Fibroblast of lung (primary cell): ENCODE results near the gene WIPI1. TPM values are rescaled to one million over a fixed set of nuclear protein-coding genes. Genes with fewer than 3 reads are reported as not detected.
A peak's percentile ranks its signal among the peaks of the same experiment; 100 is the strongest.

ENCODE experiments used
- DNase-seq, 2 donors: peaks; one replicate each; pipeline versions ENCODE4 v3.0.0 to v3.0.0-alpha.2; 2010; ENCODE audit warnings: low read depth in 2 of 2
- H2AFZ ChIP-seq: 2 replicates; pipeline ENCODE4 v1.5.1; 2012; ENCODE audit warnings: low read length, control low read depth, inconsistent platforms
- H3K27ac ChIP-seq: 2 replicates; pipeline ENCODE4 v1.5.1; 2011; ENCODE audit warnings: low read length, control low read depth; ENCODE audit not compliant: insufficient read depth
- H3K27me3 ChIP-seq: 2 replicates; pipeline ENCODE4 v1.5.1; 2011; ENCODE audit warnings: mild to moderate bottlenecking, low read length; ENCODE audit not compliant: control insufficient read depth, insufficient read depth
- H3K36me3 ChIP-seq: 2 replicates; pipeline ENCODE4 v1.5.1; 2011; ENCODE audit warnings: low read length; ENCODE audit not compliant: control insufficient read depth, insufficient read depth
- H3K4me1 ChIP-seq: 2 replicates; pipeline ENCODE4 v1.5.1; 2011; ENCODE audit warnings: low read length; ENCODE audit not compliant: control insufficient read depth, insufficient read depth; ENCODE audit errors: extremely low read depth
- H3K4me2 ChIP-seq: 2 replicates; pipeline ENCODE4 v1.5.1; 2011; ENCODE audit warnings: low read length, control low read depth; ENCODE audit not compliant: insufficient read depth; ENCODE audit errors: extremely low read depth
- H3K4me3 ChIP-seq, 4 experiments: fragments of 200-600 bp in 1 of 4; sonication (generic) in 1 of 4; replicated peaks in 1 of 4; 2 replicates each; pipeline ENCODE4 v1.5.1; 2011 to 2016; ENCODE audit warnings: low read length in 4 of 4, low read depth in 3 of 4, mild to moderate bottlenecking in 3 of 4, control low read depth in 2 of 4, inconsistent platforms in 1 of 4, mixed read lengths in 1 of 4; ENCODE audit not compliant: insufficient read depth in 1 of 4; ENCODE audit errors: control extremely low read depth in 1 of 4
- H3K79me2 ChIP-seq: 2 replicates; pipeline ENCODE4 v1.5.1; 2012; ENCODE audit warnings: mild to moderate bottlenecking, low read length, inconsistent platforms; ENCODE audit not compliant: control insufficient read depth, insufficient read depth
- H3K9ac ChIP-seq: 2 replicates; pipeline ENCODE4 v1.5.1; 2011; ENCODE audit warnings: mild to moderate bottlenecking, low read length, control low read depth; ENCODE audit not compliant: insufficient read depth
- H3K9me3 ChIP-seq: 2 replicates; pipeline ENCODE4 v1.5.1; 2012; ENCODE audit warnings: low read depth, low read length; ENCODE audit not compliant: control insufficient read depth, insufficient read depth
- H4K20me1 ChIP-seq: 2 replicates; pipeline ENCODE4 v1.5.1; 2011; ENCODE audit warnings: low read length; ENCODE audit not compliant: control insufficient read depth, insufficient read depth; ENCODE audit errors: extremely low read depth
- CTCF ChIP-seq, 2 donors: IDR thresholded peaks in 1 of 2; conservative IDR thresholded peaks in 1 of 2; 1 replicate in 1 of 2; 2 replicates in 1 of 2; pipeline ENCODE4 v1.5.1; 2011 to 2012; ENCODE audit warnings: low read length in 2 of 2, control low read depth in 1 of 2, inconsistent platforms in 1 of 2, low read depth in 1 of 2, mild to moderate bottlenecking in 1 of 2
- EZH2 ChIP-seq: IDR thresholded peaks from 2 replicates; pipeline ENCODE4 v1.5.1; 2012; ENCODE audit warnings: low read length, control low read depth, mild to moderate bottlenecking; ENCODE audit errors: missing control alignments
- polyA plus RNA-seq, 2 donors: library from polyadenylated mRNA; depleted of rRNA in 1 of 2; stranded (reverse) in 1 of 2; unstranded in 1 of 2; fragments of >200 nt; gene quantifications; 2 replicates each; pipeline ENCODE4 v1.2.1, GENCODE V29; 2011 to 2012; ENCODE audit warnings: missing spikeins in 1 of 2
- total RNA-seq: library from RNA; depleted of rRNA; stranded (reverse); fragments of >200 nt; gene quantifications from 2 replicates; pipeline ENCODE4 v1.2.1, GENCODE V29; 2014

The WIPI1 gene
- total and polyA plus RNA-seq, 2 donors (not counting 1 experiment from before 2014, with no cell fraction given), result 158 to 251 TPM

DNA sequence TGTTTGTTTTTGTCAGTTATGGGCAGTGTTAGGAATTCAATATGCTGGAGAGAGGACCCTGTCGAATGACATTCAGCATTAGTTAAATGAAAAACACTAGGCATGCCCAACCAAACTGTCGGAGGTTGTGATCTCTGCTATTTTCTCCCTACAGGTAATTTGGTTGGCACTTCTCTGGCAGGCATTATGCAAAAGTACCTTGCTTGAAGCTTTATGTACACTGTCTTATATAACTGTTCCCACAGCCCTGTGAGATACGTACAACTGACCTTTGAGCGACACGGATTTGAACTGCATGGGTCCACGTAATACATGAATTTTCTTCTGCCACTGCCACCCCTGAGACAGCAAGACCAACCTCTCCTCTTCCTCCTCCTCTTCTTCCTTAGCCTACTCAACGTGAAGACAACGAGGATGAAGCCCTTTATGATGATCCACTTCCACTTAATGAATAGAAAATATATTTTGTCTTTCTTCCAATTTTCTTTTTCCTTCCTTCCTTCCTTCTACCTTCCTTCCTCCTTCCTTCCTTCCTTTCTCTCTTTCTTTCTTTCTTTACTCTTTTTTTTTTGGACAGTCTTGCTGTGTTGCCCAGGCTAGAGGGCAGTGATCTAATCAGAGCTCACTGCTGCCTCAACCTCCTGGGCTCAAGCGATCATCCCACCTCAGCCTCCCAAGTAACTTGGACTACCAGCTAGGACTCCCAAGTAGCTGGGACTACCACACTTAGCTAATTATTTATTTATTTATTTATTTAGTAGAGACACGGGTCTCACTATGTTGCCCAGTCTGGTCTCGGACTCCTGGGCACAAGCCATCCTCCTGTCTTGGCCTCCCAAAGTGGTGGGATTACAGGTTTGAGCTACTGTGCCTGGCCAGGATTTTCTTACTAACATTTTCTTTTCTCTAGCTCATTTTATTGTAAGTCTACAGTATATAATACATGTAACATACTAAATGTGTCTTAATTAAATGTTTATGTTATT, 77.3 kb downstream of the WIPI1 start:
- Histone ChIP-seq H3K9ac (peak overlapping the region; percentile 46), H3K9me3 (no peaks in the 10 kb centered on the region), H4K20me1 (no peaks in the 10 kb centered on the region), H3K4me2 (no peak overlapping the region), H3K27ac (peak overlapping the region; percentile 97), H3K4me1 (peaks cover 47% of the 10 kb centered on the region), H3K79me2 (no peaks in the 10 kb centered on the region), H2AFZ (no peak overlapping the region), H3K36me3 (no peaks in the 10 kb centered on the region), H3K27me3 (no peaks in the 10 kb centered on the region), H3K4me3 (no peak overlapping the region)
- no peak for DNase-seq
- TF ChIP-seq EZH2 (no peak), CTCF (conservative IDR thresholded peaks at IDR 0.05 in 1 of 2, IDR thresholded peaks at IDR 0.05 in 1 of 2; ENCODE audit: low read depth in 1 of 2, low read length in 2 of 2) (no peak)

GRCh38 chr17:68379177-68379510, 78.2 kb downstream of the WIPI1 start:
- Histone ChIP-seq H3K4me2 (peak overlapping the region; percentile 88), H3K4me1 (peaks cover 39% of the 10 kb centered on the region), H3K36me3 (no peaks in the 10 kb centered on the region), H3K4me3 (no peak overlapping the region), H3K27ac (peak overlapping the region; percentile 97), H4K20me1 (no peaks in the 10 kb centered on the region), H3K9me3 (no peaks in the 10 kb centered on the region), H3K79me2 (no peaks in the 10 kb centered on the region), H2AFZ (no peak overlapping the region), H3K27me3 (no peaks in the 10 kb centered on the region), H3K9ac (peak overlapping the region; percentile 83)
- no peak for TF ChIP-seq CTCF (conservative IDR thresholded peaks at IDR 0.05 in 1 of 2, IDR thresholded peaks at IDR 0.05 in 1 of 2; ENCODE audit: low read depth in 1 of 2, low read length in 2 of 2)
- DNase-seq, result no peak

- peak overlapping the region in 3 of 4 experiments; percentile 7 to 38 (median 28) for H3K4me3 ChIP-seq
- peak overlapping the region; percentile 97 for H3K27ac ChIP-seq
- peak overlapping the region; percentile 83 for H3K9ac ChIP-seq
- DNase-seq, result peak; percentile 82 to 97
- peaks cover 34% of the 10 kb centered on the region for H3K4me1 ChIP-seq
- H4K20me1 ChIP-seq, result no peaks in the 10 kb centered on the region
- H3K36me3 ChIP-seq, result no peaks in the 10 kb centered on the region
- H2AFZ ChIP-seq, result peak overlapping the region; percentile 28
- peak overlapping the region; percentile 88 for H3K4me2 ChIP-seq
- no peaks in the 10 kb centered on the region for H3K9me3 ChIP-seq
- H3K79me2 ChIP-seq, result no peaks in the 10 kb centered on the region
- H3K27me3 ChIP-seq, result no peaks in the 10 kb centered on the region
- TF ChIP-seq EZH2, result no peak
- no peak for TF ChIP-seq CTCF (conservative IDR thresholded peaks at IDR 0.05 in 1 of 2, IDR thresholded peaks at IDR 0.05 in 1 of 2; ENCODE audit: low read depth in 1 of 2, low read length in 2 of 2)
Measured at GRCh38 chr17:68378268-68379176, 78.8 kb downstream of the WIPI1 start.
